ENCODE results near the gene STPG4.
A peak's percentile ranks its signal among the peaks of the same experiment; 100 is the strongest.
"Not testable (repeated sequence)": the region's sequence is repeated elsewhere in the genome, so short reads cannot be mapped to it uniquely, and the experiment has no call there.

STPG4 gene, protein sequence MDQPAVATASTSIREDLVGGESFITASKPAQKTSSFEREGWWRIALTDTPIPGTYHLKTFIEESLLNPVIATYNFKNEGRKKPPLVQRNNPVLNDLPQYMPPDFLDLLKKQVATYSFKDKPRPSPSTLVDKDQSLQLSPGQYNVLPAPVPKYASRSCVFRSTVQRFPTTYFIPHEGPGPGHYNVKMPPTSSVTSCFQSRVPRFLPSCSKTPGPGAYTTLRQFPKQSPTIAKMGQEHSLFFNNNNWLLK

GRCh38 chr2:47155091-47155876 is at the start of gene STPG4:
Gene STPG4, minus strand, starts transcription at chr2:47155308. Its CDS starts 57 bp downstream, at chr2:47155251.
- peak; percentile 32 for DNase-seq (ENCODE audit: low spot score)

DNA sequence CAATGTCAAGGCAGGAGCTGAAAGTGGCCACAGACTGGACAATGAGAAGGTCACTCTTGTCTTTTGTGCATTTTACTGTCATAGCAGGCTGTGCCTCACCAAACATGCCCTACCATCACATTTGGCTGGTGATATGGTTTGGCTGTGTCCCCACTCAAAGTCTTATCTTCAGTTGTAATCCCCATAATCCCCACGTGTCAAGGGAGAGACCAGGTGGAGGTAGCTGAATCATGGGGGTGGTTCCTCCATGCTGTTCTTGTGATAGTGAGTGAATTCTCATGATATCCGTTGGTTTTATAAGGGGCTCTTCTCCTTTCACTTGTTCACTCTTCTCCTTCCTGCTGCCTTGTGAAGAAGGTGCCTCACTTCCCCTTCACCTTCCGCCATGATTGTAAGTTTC is 49.6 kb upstream of the STPG4 start:
- DNase-seq (ENCODE audit: low spot score), result no peak

DNA sequence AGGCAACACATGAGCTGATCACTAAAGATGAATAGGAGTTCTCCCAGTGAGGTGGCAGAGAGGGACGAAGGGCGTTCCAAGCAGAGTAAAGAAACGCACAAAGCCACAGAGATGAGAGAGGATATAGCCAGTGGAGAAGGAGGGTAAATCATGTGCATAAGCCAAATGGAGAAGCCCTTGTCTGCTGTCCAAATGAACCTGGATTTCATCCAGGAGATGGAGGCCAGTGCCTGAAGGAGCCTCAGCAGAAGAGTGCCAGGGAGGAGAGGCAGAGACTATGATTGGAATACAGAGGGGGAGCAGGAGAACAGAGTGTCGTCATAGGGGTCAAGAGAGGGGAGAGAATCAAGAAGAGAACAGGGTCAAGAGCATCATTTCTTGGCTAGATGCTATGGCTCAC is 48.9 kb upstream of the STPG4 start:
- no peak for DNase-seq (ENCODE audit: low spot score)

GRCh38 chr2:47201224-47201623 is 46.1 kb upstream of the STPG4 start:
- no peak for DNase-seq (ENCODE audit: low spot score)

DNA sequence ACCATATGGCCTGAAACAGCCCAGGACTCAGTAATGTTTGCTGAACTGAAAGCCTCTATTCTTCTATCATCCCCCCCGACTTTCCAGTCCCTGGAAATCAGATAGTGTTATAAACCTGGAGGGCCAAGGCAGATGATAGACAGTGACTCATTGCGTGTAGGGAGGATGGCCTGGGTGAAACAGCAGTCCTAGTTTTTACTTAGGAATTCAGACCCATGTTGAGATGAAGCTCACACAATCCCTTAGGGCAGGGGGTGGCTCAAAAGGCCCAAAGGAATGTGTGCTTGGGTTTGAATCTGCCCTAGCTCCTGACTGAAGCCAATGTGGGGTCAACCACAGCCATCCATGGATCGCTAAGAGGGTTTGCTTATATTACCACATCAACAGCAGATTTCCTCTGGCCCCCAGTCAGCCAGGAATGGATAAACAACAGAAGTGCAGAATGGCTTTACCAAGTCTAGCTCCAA is 43.9 kb upstream of the STPG4 start:
- no peak for DNase-seq (ENCODE audit: low spot score)

DNA sequence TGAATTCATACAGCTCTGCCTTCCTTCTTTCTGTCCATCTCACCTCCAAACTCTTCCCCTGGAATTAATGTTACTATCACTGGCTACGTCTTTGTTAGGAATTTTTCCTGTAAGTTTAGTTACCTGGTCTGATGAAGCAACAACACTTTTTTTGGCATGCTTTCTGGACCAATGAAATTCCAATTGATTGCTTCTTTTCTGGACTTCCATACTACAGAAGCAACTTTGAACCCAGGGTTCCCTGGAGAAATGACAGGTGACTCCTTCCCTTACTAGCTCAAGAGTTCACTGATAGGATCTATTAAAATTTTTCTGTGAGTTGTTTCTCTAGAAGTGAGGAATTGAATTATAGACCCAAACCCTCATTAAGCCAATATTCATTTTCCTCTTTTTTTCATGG is 41.4 kb upstream of the STPG4 start:
- no peak for DNase-seq (ENCODE audit: low spot score)

DNA sequence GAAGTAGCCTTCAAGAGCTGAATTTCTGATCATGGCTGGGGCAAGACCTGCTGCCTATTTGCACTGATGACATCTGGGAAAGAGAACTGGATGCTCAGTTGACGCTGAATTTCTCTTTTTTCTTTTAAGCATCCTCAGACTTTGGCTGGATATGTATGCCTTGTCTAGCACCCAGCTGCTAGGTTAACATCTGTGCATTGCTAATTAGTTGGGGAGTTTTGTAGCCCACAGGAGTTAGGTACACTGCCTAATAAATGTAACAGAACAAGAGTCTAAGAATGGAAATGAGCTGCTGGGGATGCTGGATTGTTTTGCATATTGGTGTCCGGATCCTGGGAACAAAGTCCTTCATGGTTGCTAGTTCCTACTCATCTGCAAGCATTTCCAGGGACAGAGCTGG is 40.9 kb upstream of the STPG4 start:
- DNase-seq (ENCODE audit: low spot score), result no peak

GRCh38 chr2:47195148-47195547 is 40.0 kb upstream of the STPG4 start:
- DNase-seq (ENCODE audit: low spot score), result no peak

- no peak for DNase-seq (ENCODE audit: low spot score)
These were observed 39.3 kb upstream of the STPG4 start for GRCh38 chr2:47194410-47194809.

GRCh38 chr2:47193607-47194006 is 38.5 kb upstream of the STPG4 start:
- DNase-seq (ENCODE audit: low spot score), result peak; percentile 40

DNA sequence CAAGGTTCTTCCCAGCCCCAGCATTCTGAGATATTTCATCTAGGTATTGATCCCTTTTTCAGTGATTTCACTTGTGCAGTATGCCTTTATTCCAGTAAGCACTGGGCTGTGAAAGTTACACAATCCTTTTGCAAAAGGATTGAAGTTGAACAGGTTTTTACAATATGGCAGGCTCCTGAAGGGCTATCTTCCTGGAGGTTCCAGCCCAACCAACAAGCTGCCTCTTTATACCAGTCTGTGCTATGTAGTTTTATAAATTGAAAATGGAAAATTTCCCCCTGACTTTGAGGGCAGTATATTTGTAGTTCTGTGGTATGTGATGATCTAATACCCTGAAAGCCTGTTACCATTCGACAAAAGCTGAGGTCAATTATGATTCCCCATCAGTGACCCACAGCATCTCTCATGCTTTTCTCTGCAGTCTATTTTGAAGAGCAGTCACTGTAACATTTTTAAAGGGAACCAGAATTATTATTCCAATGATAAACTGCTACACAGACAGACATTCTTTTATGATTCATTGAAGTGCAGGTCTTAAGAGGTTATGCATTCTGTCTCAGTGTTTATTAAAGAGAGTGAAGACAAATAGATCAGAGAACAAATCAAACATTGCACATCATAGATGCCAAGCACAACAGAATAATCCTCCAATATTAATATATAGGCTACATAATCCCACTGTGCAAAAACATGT is 35.2 kb upstream of the STPG4 start:
- no peak for DNase-seq (ENCODE audit: low spot score)

DNA sequence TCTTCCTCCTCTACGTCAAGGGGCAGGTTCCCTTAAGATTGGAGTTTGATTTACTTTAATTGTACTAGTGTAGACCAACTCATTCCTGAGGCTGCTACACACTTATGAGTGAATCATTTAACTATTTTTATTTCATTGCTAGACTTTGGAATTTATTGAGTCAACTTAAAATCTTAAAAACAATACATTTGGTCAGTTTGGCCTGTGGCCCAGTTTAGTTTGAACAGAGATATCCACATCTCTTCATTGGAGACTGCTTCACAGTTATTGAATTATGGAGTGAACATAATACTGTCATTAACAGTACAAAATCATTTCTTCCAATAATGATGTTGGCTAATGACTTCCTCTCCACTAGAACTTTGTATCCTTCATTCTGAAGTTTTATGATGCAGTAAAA is 34.5 kb upstream of the STPG4 start:
- DNase-seq (ENCODE audit: low spot score), result no peak

DNA sequence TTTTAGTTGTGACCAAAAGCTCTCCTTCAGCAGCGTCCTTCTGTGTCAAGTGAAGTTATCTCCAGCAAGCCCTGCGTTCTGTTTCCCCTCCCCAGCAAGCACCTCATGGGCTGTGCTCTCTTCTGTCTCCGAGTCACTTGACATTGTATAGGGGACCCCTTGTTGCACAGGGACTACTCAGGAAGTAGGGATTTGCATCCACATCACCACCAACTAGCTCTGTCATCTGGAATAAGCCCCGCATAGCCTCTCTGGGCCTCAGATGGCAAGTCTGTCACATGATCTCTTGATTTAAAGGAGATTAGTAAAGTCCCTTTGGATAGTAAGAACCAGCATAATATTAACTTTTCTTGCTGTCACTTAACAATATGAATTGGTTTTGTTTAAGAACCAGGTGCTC is 32.0 kb upstream of the STPG4 start:
- peak; percentile 40 for DNase-seq (ENCODE audit: low spot score)

- no peak for DNase-seq (ENCODE audit: low spot score)
These were observed 31.2 kb upstream of the STPG4 start for GRCh38 chr2:47186351-47186750.

DNA sequence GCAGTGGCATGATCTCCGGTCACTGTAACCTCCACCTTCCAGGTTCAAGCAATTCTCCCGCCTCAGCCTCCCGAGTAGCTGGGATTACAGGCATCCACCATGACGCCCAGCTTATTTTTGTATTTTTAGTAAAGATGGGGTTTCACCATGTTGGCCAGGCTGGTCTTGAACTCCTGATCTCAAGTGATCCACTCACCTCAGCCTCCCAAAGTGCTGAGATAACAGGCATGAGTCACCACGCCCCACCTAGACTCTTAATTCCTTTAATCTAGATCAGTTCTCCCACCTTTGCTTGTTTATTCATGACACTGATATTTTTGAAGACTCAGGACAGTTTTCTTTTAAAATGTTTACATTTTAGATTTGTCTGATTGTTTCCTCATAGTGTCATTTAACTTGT is 30.0 kb upstream of the STPG4 start:
- DNase-seq (ENCODE audit: low spot score), result not testable (repeated sequence)

GRCh38 chr2:47181176-47181575 is 26.1 kb upstream of the STPG4 start:
- DNase-seq (ENCODE audit: low spot score), result no peak

GRCh38 chr2:47180531-47180930 is 25.4 kb upstream of the STPG4 start:
- no peak for DNase-seq (ENCODE audit: low spot score)

DNA sequence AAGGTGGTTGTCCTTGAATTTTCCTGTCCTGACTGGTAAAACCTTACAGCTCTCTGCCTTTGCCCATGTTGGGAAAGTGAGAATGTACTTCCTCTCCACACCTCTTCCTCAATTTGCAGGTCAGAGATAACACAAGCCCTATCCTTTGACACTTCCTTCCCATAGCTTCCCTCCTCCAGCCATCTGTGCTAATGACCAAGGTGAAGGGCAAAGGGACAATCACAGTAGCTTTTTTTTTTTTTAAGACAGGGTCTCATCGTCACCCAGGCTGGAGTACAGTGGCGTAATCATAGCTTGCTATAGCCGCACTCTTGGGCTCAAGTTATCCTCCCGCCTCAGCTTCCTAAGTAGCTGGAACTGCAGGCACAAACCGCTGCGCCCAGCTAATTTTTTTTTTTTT is 24.3 kb upstream of the STPG4 start:
- DNase-seq (ENCODE audit: low spot score), result no peak

GRCh38 chr2:47178341-47178740 is 23.2 kb upstream of the STPG4 start:
- no peak for DNase-seq (ENCODE audit: low spot score)

DNA sequence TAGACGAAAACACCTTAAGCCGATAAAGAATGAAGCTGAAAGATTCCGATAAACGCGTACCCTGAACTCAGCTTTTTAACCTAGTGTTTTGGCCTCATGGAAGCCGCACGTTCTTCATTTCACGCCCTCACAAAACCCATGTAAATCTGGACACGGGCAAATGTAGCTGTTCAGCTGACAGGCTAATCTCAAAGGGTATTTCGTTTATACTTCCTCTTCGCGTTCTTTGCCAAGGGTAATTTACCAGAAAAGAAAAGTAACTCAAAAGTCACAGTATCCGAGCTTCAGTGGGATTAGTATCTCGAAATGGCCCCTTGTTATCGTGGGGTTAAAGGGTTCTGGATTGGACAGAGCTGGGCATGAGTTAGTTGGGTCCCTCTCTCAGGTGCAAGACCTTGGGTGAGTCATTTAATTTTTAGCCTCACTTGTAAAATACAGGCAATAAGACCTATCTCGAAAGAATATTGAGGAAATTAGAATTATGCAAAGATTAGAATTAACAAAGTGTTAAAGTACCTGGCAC is 22.0 kb upstream of the STPG4 start:
- no peak for DNase-seq (ENCODE audit: low spot score)

- peak; percentile 41 for DNase-seq (ENCODE audit: low spot score)
These were observed 19.7 kb upstream of the STPG4 start for GRCh38 chr2:47174733-47175361.

GRCh38 chr2:47173986-47174732 is 19.1 kb upstream of the STPG4 start:
- DNase-seq (ENCODE audit: low spot score), result no peak
